Smooth muscle cell (in vitro differentiated cells): ENCODE measurements around the gene TANGO2. TPM values are rescaled to one million over a fixed set of nuclear protein-coding genes. Genes with fewer than 3 reads are reported as not detected.

ENCODE experiments used
- DNase-seq: peaks from one replicate; lab custom pipeline; 2025; ENCODE audit not compliant: unreplicated experiment; lab: John Stamatoyannopoulos, UW
- H2AFZ ChIP-seq: fragments of 200-600 bp; sonication (generic); 2 replicates; pipeline ENCODE4 v1.6.0; 2016; ENCODE audit warnings: antibody characterized with exemption, low read depth, mild to moderate bottlenecking
- H3F3A ChIP-seq: fragments of 200-600 bp; sonication (generic); 2 replicates; pipeline ENCODE4 v1.6.0; 2017; ENCODE audit warnings: antibody characterized with exemption, low read depth
- H3K27ac ChIP-seq: fragments of 200-600 bp; sonication (generic); 2 replicates; pipeline ENCODE4 v1.5.1; 2016; ENCODE audit warnings: low read depth, mild to moderate bottlenecking
- H3K27me3 ChIP-seq: fragments of 200-600 bp; sonication (generic); 2 replicates; pipeline ENCODE4 v1.6.1; 2016; ENCODE audit warnings: low read depth, mild to moderate bottlenecking
- H3K36me3 ChIP-seq: fragments of 200-600 bp; sonication (generic); 2 replicates; pipeline ENCODE4 v1.5.1; 2016; ENCODE audit warnings: low read depth
- H3K4me1 ChIP-seq: fragments of 200-600 bp; sonication (generic); 2 replicates; pipeline ENCODE4 v1.5.1; 2016; ENCODE audit warnings: low read depth
- H3K4me2 ChIP-seq: fragments of 200-600 bp; sonication (generic); 2 replicates; pipeline ENCODE4 v1.6.0; 2016; ENCODE audit warnings: mild to moderate bottlenecking
- H3K4me3 ChIP-seq: fragments of 200-600 bp; sonication (generic); 2 replicates; pipeline ENCODE4 v1.5.1; 2016; ENCODE audit warnings: mild to moderate bottlenecking
- H3K79me2 ChIP-seq: fragments of 200-600 bp; sonication (generic); 2 replicates; pipeline ENCODE4 v1.6.0; 2016; ENCODE audit warnings: low read depth, mild to moderate bottlenecking
- H3K9ac ChIP-seq: fragments of 200-600 bp; sonication (generic); 2 replicates; pipeline ENCODE4 v1.6.0; 2016; ENCODE audit warnings: low read depth
- H3K9me3 ChIP-seq: fragments of 200-600 bp; sonication (generic); replicated peaks from 2 replicates; pipeline ENCODE4 v1.5.1; 2016; ENCODE audit warnings: low read depth
- H4K20me1 ChIP-seq: fragments of 200-600 bp; sonication (generic); 2 replicates; pipeline ENCODE4 v1.6.0; 2016; ENCODE audit warnings: low read depth
- WGBS: methylation state at CpG from one replicate; pipeline ENCODE4 v1.1.7; 2016; ENCODE audit warnings: low lambda C conversion rate; 5-methylcytosine and 5-hydroxymethylcytosine counted together
- polyA plus RNA-seq: library from polyadenylated mRNA; unstranded; fragments of >200 nt; fragmentation: Nextera tagmentation; extraction: Ambion mirVana; gene quantifications from 2 replicates; pipeline ENCODE4 v1.2.1, GENCODE V29; 2016
- total RNA-seq: library from RNA; depleted of rRNA; stranded (reverse); fragments of >200 nt; gene quantifications from 2 replicates; pipeline ENCODE4 v1.2.3, GENCODE V29; 2014
- TF ChIP-seq, protein P1 (sequence below): fragments of 200-600 bp; sonication (generic); IDR thresholded peaks from 2 replicates; pipeline ENCODE4 v1.5.1; 2017; ENCODE audit warnings: borderline replicate concordance, mild to moderate bottlenecking, antibody characterized with exemption; ENCODE audit not compliant: insufficient read depth, poor library complexity, severe bottlenecking

Gene TANGO2
- total and polyA plus RNA-seq, 2 experiments from 2014 or later, result 10.8 to 14.7 TPM

DNA sequence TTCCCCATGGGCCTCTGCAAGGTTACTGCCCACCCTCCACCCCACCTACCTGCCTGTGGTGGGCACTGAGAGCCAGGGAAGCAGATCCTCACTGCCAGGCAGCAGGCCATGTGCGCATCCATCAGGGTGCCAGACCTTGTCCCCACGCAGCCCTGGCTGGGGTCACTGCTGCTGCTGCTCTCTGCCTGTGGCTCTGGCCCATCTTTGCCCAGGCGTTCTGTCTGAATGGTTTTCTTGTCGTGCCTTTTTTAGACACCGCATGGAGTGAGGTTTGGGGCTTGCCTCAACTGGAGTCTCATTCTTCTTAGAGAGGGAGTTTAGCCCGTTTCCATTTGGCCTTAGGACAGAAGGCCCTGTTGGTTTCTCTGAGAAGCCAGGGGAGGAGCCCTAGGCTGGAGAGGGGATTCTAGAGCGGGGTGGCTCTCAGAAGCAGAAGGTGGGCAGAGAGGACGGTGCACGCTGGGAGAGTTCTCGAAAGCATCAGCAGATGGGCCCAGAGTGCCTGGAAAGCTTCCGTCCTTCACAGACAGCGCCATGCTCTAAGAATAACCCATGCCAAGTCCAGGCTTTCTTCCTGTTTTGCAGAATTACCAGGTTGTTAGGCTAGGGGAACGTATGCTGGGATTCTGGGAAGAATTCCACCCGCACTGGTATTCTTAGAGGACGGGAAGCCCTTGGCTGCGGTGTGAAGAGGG lies 8.1 kb downstream of the TANGO2 start:
- no peak for DNase-seq

DNA sequence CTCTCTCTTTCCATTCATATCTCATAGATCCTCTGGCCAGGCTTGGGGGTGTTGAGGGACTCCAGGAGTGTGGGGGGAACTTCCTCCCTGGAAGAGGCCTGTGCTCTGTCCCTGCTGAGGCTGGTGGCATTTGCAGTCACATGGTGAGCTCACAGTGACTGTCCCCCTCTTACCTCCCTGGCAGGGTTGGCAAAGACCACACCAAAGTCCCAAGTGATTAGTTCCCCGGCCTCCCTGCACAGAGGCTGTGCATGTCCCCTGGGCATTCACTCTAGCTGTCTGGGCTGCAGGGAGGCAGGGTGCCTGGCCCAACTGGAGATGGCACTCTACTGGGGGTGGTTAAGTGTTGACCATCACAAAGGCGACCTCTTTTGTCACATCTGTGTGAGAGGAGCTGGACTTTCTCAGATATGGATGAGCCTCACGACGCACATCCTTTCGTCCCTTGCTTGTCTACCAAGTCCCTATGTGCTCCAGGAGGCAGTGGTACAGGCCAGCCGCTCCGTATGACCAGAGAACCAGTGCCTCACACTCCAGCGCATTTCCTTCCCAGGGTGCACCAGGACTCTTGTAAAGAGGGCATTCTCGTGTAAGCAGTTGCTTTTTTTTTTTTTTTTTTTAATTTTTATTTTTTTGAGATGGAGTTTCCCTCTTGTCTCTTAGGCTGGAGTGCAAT lies 8.8 kb downstream of the TANGO2 start:
- no peaks in the 10 kb centered on the region for H3K4me1 ChIP-seq
- DNase-seq, result no peak
- H3K9ac ChIP-seq, result no peak overlapping the region
- H2AFZ ChIP-seq, result no peak overlapping the region
- no peaks in the 10 kb centered on the region for H3F3A ChIP-seq
- no peak overlapping the region for H3K4me3 ChIP-seq
- H3K36me3 ChIP-seq, result no peaks in the 10 kb centered on the region
- no peak overlapping the region for H3K27ac ChIP-seq
- H3K4me2 ChIP-seq, result no peak overlapping the region
- peaks cover 82% of the 10 kb centered on the region for H4K20me1 ChIP-seq
- over 99% methylated on average over 9 of the region's 9 CpGs for WGBS
- H3K9me3 ChIP-seq, result no peaks in the 10 kb centered on the region
- TF ChIP-seq, protein P1, sequence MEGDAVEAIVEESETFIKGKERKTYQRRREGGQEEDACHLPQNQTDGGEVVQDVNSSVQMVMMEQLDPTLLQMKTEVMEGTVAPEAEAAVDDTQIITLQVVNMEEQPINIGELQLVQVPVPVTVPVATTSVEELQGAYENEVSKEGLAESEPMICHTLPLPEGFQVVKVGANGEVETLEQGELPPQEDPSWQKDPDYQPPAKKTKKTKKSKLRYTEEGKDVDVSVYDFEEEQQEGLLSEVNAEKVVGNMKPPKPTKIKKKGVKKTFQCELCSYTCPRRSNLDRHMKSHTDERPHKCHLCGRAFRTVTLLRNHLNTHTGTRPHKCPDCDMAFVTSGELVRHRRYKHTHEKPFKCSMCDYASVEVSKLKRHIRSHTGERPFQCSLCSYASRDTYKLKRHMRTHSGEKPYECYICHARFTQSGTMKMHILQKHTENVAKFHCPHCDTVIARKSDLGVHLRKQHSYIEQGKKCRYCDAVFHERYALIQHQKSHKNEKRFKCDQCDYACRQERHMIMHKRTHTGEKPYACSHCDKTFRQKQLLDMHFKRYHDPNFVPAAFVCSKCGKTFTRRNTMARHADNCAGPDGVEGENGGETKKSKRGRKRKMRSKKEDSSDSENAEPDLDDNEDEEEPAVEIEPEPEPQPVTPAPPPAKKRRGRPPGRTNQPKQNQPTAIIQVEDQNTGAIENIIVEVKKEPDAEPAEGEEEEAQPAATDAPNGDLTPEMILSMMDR, result no peak
- peaks cover 4% of the 10 kb centered on the region for H3K79me2 ChIP-seq
- H3K27me3 ChIP-seq, result no peaks in the 10 kb centered on the region

More for the DNA sequence above, 8.1 kb downstream of the TANGO2 start:
- Histone ChIP-seq H3K27ac (no peak overlapping the region), H3K4me3 (no peak overlapping the region), H3K36me3 (no peaks in the 10 kb centered on the region), H3K4me2 (no peak overlapping the region), H3K27me3 (no peaks in the 10 kb centered on the region), H3F3A (no peaks in the 10 kb centered on the region), H3K4me1 (no peaks in the 10 kb centered on the region), H2AFZ (no peak overlapping the region), H3K9ac (no peak overlapping the region), H3K79me2 (peaks cover 4% of the 10 kb centered on the region), H3K9me3 (no peaks in the 10 kb centered on the region), H4K20me1 (peaks cover 78% of the 10 kb centered on the region)
- 92% methylated on average over 16 of the region's 16 CpGs for WGBS
- TF ChIP-seq, protein P1, result no peak

DNA sequence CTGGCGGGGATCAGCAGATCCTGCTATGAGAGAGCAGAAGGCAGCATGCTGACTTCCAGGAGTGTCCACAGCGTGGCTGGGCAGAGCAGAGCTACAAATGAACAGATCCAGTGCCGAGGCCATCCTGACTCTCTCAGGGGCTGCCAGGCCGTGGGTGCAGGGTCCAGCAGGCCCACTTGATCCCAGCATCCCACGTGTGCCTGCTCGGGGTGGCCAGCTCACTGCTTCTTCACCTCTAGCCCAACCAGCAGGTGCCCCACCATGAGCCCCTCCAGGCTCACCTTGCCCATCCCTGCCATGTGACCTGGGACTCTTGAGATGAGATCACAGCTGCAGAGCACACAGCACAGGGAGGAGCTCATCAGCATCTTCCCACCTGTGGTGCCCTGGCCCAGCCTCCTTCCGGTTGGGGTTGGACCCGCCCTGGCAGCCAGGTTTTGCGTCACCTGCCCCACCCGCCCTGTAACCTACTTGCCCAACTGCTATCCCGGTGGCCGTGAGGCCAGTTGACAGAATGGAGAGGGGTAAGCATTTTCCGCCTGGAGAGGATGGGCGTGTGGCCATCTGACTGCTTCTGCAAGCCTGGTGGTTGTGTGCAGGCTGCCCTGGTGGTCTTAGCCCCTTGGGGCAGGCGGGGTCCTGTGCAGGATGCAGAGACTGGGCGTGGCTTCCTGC lies 11.0 kb downstream of the TANGO2 start:
- no peak overlapping the region for H3K4me2 ChIP-seq
- no peaks in the 10 kb centered on the region for H3K79me2 ChIP-seq
- 90% methylated on average over 16 of the region's 16 CpGs for WGBS
- H3K9me3 ChIP-seq, result no peaks in the 10 kb centered on the region
- no peak overlapping the region for H2AFZ ChIP-seq
- no peaks in the 10 kb centered on the region for H3K27me3 ChIP-seq
- H3K27ac ChIP-seq, result no peak overlapping the region
- TF ChIP-seq, protein P1, result no peak
- no peaks in the 10 kb centered on the region for H3K4me1 ChIP-seq
- H3F3A ChIP-seq, result no peaks in the 10 kb centered on the region
- peaks cover 83% of the 10 kb centered on the region for H4K20me1 ChIP-seq
- no peak overlapping the region for H3K4me3 ChIP-seq
- no peak for DNase-seq
- no peak overlapping the region for H3K9ac ChIP-seq
- no peaks in the 10 kb centered on the region for H3K36me3 ChIP-seq
